Stimulated activated CD8-positive, alpha-beta memory T cell treated with anti-CD3 and anti-CD28 coated beads, Interleukin-15, amount 100 ng/mL, for 1 hour (primary cell): ENCODE data around the gene ACTG2.
"Not testable (repeated sequence)": the region's sequence is repeated elsewhere in the genome, so short reads cannot be mapped to it uniquely, and the experiment has no call there.

Experiments used
- DNase-seq: peaks from one replicate; pipeline ENCODE4 v3.0.0-alpha.2; 2020; ENCODE audit warnings: low read depth

ACTG2 gene

DNA sequence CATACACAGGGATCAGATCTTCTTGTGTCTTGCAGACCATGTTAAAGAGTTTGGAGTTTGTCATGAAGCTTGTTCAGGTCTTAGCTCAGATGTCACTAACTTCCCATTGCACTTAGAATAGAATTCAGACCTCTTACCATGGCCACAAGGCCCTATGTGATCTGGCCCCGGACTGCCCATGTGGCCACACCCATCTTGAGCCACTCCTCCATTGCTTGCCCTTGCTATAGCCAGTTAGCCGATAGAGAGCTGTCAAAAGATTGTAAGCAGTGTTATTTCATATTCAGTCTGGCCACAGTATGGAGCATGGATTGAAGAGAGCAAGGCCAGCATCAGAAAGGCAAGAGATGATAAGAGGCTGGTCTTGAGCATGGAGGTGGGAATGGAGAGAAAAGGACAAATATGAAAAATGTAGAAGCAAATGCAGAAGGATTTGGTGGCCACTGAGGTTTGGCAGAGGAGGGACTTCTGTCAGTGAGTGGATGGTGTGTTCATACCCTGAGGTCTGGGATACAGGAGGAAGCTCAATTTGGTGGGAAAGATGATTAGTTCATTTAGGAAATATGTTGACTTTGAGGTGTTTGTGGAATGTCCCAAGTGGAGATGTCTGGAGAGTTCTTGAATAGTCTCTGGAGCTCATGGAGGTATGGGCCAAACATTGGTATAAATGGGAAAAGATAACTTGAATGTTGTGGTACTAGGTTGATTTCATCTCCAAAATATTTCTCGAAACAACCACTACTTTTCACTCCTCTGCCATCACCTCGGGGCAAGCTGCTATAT lies 44.5 kb downstream of the ACTG2 start:
- no peak for DNase-seq

GRCh38 chr2:73937899-73938298 lies 45.1 kb downstream of the ACTG2 start:
- no peak for DNase-seq

DNA sequence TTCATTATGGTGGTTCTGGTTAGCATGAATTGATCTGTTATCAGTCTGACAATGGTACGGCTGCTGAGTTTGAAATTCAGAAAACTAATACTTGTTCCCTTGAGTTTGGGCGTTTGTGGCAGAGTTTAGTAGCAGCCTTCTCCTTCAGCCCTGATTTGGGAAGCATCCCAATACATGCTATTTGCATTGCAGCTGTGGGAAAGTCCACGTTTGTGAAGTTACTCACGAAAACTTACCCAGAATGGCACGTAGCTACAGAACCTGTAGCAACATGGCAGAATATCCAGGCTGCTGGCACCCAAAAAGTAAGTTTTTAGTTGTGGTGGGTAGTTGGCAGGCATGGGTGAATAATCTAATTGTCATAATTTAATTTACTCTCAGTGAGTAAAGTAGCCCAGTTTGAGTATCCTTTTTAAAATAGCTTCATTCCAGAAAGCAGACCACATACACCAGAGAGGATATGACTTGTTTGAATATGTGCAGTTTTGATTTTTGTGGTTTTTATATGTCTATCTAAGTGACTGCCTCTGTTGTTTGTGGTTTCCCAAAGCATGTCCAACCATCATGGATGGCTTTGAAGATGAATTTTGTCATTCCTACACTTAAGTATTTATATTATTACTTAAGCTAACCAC lies 46.0 kb downstream of the ACTG2 start:
- DNase-seq: no peak

DNA sequence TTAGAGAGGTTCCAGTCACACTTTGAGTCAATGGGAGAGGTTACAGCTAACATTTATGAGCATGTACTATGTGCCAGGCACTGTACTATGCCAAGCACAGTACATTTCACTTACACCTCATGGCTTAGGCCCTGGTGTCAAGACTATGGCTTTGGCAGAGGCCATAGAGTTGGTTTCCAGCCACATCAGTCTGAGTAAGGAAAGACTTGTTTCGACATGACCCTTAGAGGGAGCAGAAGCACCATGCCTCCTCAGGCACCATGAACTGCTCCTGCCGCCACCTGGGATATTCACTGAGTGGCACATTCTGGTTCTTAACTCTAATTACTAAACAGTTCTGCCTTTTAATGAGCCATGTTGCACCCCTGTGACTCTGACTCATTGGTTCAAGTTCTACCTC lies 46.6 kb downstream of the ACTG2 start:
- no peak for DNase-seq

GRCh38 chr2:73940066-73940465 lies 47.3 kb downstream of the ACTG2 start:
- not testable (repeated sequence) for DNase-seq

GRCh38 chr2:73942664-73943063 lies 49.9 kb downstream of the ACTG2 start:
- no peak for DNase-seq

DNA sequence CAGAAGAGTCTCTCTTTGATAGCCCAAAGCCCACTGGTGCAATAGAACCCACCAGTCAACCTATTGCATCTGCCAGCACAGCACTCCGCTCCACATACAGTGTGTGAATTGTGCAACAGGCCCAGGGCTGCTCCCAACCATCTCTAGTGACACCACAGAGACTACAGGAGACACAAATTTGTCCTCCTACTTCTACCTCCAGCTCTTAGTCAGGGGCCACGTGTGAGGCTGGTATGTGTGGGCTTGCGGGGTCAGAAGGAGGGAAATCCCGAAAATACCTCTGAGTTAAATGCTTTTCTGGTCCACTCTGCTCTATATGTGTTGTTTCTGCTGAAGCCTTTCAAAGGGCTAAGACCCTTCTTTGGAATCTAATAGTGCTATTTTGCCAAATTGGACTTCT lies 51.9 kb downstream of the ACTG2 start:
- no peak for DNase-seq

- no peak for DNase-seq
Measured at GRCh38 chr2:73946215-73946614, 53.4 kb downstream of the ACTG2 start.

DNA sequence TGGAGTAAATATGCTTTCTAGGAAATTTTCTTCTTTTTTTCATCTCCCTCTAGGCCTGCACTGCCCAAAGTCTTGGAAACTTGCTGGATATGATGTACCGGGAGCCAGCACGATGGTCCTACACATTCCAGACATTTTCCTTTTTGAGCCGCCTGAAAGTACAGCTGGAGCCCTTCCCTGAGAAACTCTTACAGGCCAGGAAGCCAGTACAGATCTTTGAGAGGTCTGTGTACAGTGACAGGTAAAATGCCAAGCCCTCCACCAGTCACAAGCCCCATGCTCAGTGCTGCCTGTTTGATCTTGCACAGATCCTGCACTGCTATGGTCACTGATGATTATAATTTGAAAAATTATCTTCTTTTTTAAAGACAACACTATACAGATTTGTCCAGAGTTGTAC lies 53.9 kb downstream of the ACTG2 start:
- DNase-seq: no peak

- DNase-seq: no peak
Measured at GRCh38 chr2:73947412-73948018, 54.7 kb downstream of the ACTG2 start.

- DNase-seq: no peak
Measured at GRCh38 chr2:73949802-73950201, 57.0 kb downstream of the ACTG2 start.

DNA sequence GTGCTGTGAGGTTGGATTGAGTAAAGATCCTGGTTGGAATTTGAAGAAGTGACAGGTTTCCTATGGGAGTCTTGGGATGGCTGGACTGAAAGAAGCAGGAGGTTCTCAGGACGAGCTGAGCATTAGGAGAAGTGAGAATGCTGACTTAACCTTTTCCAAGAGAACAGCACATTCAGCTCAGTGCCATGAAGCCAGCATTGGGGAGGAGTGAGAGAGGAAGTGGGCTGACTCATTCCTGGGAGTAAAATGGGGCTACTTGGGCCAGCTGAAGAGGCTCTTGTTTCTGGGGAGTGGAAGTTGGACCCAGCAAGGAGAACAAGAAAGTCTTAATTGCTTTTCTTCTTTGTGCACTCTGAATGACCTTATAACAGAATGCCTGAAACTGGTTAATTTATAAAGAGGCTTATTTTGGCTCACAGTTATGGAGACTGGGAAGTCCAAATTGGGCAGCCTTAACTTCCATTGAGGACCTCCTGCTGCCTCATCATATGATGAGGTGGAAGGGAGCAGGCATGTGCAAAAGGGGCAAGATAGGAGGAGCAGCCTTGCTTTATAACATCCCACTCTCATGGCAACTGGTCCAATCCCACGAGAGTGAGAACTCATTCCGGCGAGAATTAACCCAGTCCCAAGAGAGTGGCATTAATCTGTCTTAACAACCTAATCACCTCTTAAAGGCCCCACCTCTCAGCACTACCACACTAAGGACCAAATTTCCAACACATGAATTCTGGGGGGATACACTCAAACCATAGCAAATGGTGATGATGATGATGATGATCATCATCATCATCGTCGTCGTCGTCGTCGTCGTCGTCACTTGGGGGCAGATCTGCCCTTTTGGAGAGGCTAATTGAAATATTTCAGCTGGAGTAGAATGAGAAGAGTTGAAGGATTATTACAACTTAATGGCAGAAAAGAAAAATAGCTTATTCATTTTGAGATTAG lies 60.0 kb downstream of the ACTG2 start:
- DNase-seq: no peak

GRCh38 chr2:73956218-73956865 lies 63.5 kb downstream of the ACTG2 start:
- DNase-seq: no peak

- DNase-seq: no peak
Measured at GRCh38 chr2:73961274-73961673, 68.5 kb downstream of the ACTG2 start.

GRCh38 chr2:73961823-73962615 lies 69.2 kb downstream of the ACTG2 start:
- no peak for DNase-seq

GRCh38 chr2:73962798-73963197 lies 70.0 kb downstream of the ACTG2 start:
- no peak for DNase-seq

DNA sequence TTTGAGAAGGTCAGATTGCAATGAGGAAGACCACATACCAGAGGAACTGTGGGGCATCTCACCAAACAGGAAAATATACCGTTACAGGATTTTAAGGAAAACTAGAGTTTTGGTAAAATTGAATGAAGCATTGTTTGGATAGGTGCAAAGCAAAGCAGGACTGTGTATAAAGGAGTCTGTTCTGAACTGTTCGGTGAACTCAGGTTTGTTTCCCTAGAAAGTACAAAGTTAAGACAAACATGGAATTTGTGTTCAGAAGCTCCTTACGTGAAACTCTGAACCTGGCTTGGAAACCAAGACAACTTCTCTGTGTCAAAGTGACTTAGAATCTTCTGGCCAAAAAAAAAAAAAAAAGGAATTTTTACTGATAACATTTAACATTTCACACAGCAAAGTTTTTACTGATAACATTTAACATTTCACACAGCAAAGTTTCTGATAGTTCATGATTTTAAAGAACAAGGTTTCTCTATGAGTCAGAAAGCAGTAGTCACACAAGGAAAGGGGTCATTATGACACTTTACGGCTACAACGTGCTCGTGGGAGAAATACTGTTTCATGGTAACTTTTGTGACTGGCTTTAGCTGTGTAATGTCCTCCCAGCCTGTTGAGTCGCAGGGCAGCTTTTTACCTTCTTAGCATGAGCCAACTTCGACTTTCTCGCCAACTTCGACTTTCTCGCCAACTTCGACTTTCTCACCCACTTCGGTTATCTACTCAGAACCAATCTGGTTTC lies 70.7 kb downstream of the ACTG2 start:
- DNase-seq: no peak

DNA sequence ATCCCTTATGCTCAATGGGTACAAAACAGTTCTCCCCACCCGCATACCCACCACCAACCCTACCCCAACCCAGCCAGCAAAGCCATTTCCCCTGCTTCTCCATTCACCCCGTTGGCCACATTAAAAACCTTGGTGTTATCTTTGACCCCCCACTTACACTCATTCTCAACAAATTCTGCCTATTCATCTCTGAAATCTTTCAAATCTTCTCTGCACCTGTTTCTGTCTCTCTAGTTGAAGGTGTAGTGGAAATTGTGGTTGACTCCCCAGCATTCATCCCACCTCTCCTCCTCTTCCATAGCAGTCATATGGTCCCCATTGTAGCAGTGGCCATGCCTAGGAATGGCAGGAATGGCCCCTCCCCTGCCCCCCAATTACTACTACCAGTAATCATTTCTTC lies 71.4 kb downstream of the ACTG2 start:
- DNase-seq: no peak

- DNase-seq: no peak
Measured at GRCh38 chr2:73965053-73965452, 72.2 kb downstream of the ACTG2 start.

- no peak for DNase-seq
Measured at GRCh38 chr2:73968357-73968937, 75.6 kb downstream of the ACTG2 start.
